A673 (cell line): Measurements from ENCODE around the gene WIPF3. TPM values are rescaled to one million over a fixed set of nuclear protein-coding genes. Genes with fewer than 3 reads are reported as not detected.
A peak's percentile ranks its signal among the peaks of the same experiment; 100 is the strongest.

Experiments
- BruUV-seq: library from RNA; stranded (reverse); fragments of 400-500 nt; replicated peaks from 2 replicates; lab custom pipeline; 2021; lab: Mats Ljungman, UMichigan
- CTCF ChIA-PET: fragments of 300-600 bp; sonication (Branson Sonifier 250); formaldehyde crosslinking; loops from one replicate; lab custom pipeline; 2022; ENCODE audit warnings: antibody characterized with exemption; lab: Charles Lee
- POLR2A ChIA-PET: fragments of 300-600 bp; sonication (Branson Sonifier 250); formaldehyde crosslinking; loops from one replicate; lab custom pipeline; 2022; ENCODE audit warnings: antibody characterized with exemption; ENCODE audit not compliant: low non-redundant PET; lab: Charles Lee
- DNase-seq: peaks from one replicate; pipeline ENCODE4 v3.0.0-alpha.2; 2015; ENCODE audit warnings: low spot score
- H3K27ac ChIP-seq: fragments of 200-600 bp; sonication (generic); 2 replicates; pipeline ENCODE4 v1.5.1; 2016; ENCODE audit warnings: mixed run types, low read depth, mild to moderate bottlenecking, mixed read lengths, antibody characterized with exemption, low read length; ENCODE audit not compliant: poor library complexity, severe bottlenecking
- H3K27me3 ChIP-seq: fragments of 200-600 bp; sonication (generic); replicated peaks from 2 replicates; pipeline ENCODE4 v1.6.1; 2017; ENCODE audit warnings: mixed run types, low read depth, mild to moderate bottlenecking, mixed read lengths, antibody characterized with exemption, low read length; ENCODE audit not compliant: insufficient read depth, poor library complexity
- H3K36me3 ChIP-seq: fragments of 200-600 bp; sonication (generic); 2 replicates; pipeline ENCODE4 v1.6.1; 2016; ENCODE audit warnings: mixed run types, mild to moderate bottlenecking, mixed read lengths, antibody characterized with exemption, low read length; ENCODE audit not compliant: insufficient read depth, poor library complexity, severe bottlenecking
- H3K4me1 ChIP-seq: fragments of 200-600 bp; sonication (generic); 2 replicates; pipeline ENCODE4 v1.6.1; 2017; ENCODE audit warnings: mixed run types, mild to moderate bottlenecking, mixed read lengths, antibody characterized with exemption, low read length; ENCODE audit not compliant: insufficient read depth, poor library complexity, severe bottlenecking
- H3K4me3 ChIP-seq: fragments of 200-600 bp; sonication (generic); 2 replicates; pipeline ENCODE4 v1.5.1; 2016; ENCODE audit warnings: low read depth, mixed run types, mild to moderate bottlenecking, mixed read lengths, low read length; ENCODE audit not compliant: poor library complexity, severe bottlenecking
- H3K9me3 ChIP-seq: fragments of 200-600 bp; sonication (generic); 2 replicates; pipeline ENCODE4 v1.6.1; 2016; ENCODE audit warnings: mixed run types, low read depth, mild to moderate bottlenecking, mixed read lengths, antibody characterized with exemption, low read length; ENCODE audit not compliant: poor library complexity, severe bottlenecking
- EZH2 ChIP-seq: fragments of 200-600 bp; sonication (generic); IDR thresholded peaks from 2 replicates; pipeline ENCODE4 v1.6.1; 2017; ENCODE audit warnings: borderline replicate concordance, low read depth, mild to moderate bottlenecking, mixed read lengths, antibody characterized with exemption, low read length; ENCODE audit not compliant: poor library complexity, severe bottlenecking
- intact Hi-C: fragments of 100-400 bp; cut with micrococcal nuclease; formaldehyde crosslinking; loops from one replicate; pipeline ENCODE4 v1.10.0; 2022; ENCODE audit not compliant: unreplicated experiment
- total RNA-seq: library from RNA; stranded (reverse); gene quantifications from 2 replicates; pipeline ENCODE4 v1.2.3, GENCODE V29; 2021
- TF ChIP-seq, protein P1 (sequence below): fragments of 300-800, 200-600 bp; sonication (generic); conservative IDR thresholded peaks from 2 replicates; pipeline ENCODE4 v1.5.1; 2017; ENCODE audit warnings: low read depth, mild to moderate bottlenecking, antibody characterized with exemption, low read length, moderate library complexity, mixed read lengths

WIPF3 gene
- total RNA-seq, 1 experiment from 2014 or later: 0.21 TPM

DNA sequence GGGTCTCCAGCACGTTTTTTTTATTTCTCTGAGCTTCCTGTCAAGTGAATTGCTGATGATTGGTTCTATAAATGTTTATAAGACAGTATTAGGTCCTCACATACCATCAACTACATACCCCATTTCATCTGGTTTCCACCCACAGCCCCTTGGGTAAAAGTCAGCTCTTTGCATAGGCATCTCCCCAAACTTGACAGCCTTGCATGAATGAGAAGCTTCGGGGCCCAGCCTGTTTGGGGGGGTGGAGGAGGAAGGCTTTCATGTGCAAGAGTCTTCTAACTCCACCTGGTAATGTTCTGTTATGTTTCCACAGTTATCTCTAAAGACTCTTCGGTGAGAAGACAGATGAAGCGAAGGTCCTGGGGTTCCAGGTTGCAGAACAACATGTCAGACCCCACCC is 107.9 kb downstream of the WIPF3 start:
- BruUV-seq: no TSS peak
- Histone ChIP-seq H3K27me3 (no peaks in the 10 kb centered on the region), H3K27ac (no peak overlapping the region), H3K4me1 (peaks cover 5% of the 10 kb centered on the region), H3K9me3 (no peaks in the 10 kb centered on the region), H3K4me3 (no peak overlapping the region), H3K36me3 (no peaks in the 10 kb centered on the region)
- ChIA-PET POLR2A (no interaction called here), CTCF (no interaction called here)
- intact Hi-C loops: no loop called here
- DNase-seq: no peak
- TF ChIP-seq, protein P1, sequence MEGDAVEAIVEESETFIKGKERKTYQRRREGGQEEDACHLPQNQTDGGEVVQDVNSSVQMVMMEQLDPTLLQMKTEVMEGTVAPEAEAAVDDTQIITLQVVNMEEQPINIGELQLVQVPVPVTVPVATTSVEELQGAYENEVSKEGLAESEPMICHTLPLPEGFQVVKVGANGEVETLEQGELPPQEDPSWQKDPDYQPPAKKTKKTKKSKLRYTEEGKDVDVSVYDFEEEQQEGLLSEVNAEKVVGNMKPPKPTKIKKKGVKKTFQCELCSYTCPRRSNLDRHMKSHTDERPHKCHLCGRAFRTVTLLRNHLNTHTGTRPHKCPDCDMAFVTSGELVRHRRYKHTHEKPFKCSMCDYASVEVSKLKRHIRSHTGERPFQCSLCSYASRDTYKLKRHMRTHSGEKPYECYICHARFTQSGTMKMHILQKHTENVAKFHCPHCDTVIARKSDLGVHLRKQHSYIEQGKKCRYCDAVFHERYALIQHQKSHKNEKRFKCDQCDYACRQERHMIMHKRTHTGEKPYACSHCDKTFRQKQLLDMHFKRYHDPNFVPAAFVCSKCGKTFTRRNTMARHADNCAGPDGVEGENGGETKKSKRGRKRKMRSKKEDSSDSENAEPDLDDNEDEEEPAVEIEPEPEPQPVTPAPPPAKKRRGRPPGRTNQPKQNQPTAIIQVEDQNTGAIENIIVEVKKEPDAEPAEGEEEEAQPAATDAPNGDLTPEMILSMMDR: no peak
- TF ChIP-seq EZH2: no peak

DNA sequence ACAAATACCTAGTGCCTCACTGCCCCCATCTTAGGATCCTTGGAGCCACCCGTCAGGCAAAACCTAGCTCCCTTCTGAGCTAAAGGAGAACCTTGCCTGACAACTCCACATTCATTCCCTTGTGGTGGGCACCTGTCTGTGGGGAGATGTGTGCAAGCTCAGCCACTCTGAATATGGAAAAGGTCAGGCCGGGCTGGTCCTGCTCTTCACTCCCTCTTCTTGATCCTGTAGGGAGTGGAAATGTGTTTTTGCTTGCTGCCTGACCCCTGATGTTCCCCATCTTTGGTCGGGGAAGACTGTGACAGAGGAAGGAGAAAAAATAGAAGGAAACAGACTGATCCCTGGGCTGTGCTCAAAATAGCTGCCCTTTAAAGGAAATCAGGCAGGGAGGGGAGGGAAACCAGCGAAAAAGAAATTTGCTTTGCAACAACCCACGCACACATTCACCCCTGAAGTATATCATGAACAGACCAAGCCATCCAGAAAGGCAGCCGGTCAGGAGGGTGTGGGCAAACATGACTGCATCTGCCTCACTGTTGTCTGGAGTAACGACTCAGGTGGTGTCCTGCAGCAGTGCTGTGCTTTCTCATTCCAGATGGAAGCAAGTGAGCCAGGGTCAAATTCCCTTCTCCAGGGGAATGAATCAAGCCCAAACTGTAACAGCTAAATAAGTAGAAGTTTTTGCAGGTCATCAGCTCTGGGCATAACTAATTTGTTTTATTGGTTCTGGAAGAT is 109.3 kb downstream of the WIPF3 start:
- POLR2A ChIA-PET: no interaction called here
- Histone ChIP-seq H3K9me3 (no peaks in the 10 kb centered on the region), H3K4me1 (peaks cover 5% of the 10 kb centered on the region), H3K36me3 (peaks cover 11% of the 10 kb centered on the region), H3K27ac (no peak overlapping the region), H3K4me3 (no peak overlapping the region), H3K27me3 (no peaks in the 10 kb centered on the region)
- no TSS peak for BruUV-seq
- intact Hi-C loops: no loop called here
- DNase-seq: no peak
- TF ChIP-seq, protein P1: no peak
- TF ChIP-seq EZH2: no peak
- CTCF ChIA-PET: no interaction called here

DNA sequence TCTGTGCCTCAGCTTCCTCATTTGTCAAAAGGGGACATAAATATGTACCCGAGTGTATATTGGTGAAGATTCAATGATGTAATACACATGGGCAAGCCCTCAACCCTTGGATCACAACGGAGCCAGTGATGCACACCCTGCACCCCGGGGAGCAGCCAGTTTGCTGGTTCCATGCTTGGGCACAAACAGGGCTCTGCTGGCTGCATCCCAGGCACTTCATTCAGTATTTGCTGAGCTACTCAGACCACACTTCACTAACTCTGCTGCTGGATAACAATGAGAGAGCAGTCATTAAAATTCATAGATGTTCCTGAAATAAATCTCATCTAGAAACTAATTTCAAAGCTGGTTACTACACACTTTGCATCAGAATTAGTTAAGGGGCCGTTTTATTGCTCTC is 111.3 kb downstream of the WIPF3 start:
- POLR2A ChIA-PET: no interaction called here
- Histone ChIP-seq H3K36me3 (peaks cover 11% of the 10 kb centered on the region), H3K27me3 (no peaks in the 10 kb centered on the region), H3K27ac (no peak overlapping the region), H3K4me3 (no peak overlapping the region), H3K4me1 (peaks cover 5% of the 10 kb centered on the region), H3K9me3 (no peaks in the 10 kb centered on the region)
- intact Hi-C loops: no loop called here
- BruUV-seq: no TSS peak
- peak; percentile 24 for DNase-seq
- CTCF ChIA-PET: no interaction called here
- TF ChIP-seq EZH2: no peak
- TF ChIP-seq, protein P1: no peak
